WTC11 (cell line): ENCODE data around the gene PROB1. TPM values are rescaled to one million over a fixed set of nuclear protein-coding genes. Genes with fewer than 3 reads are reported as not detected.

Source experiments
- ATAC-seq: fragments of 200-7000 bp; cut with Tn5 transposase; 2 replicates; pipeline ENCODE4 v1.10.0; 2021; ENCODE audit warnings: mild to moderate bottlenecking, moderate library complexity
- CTCF ChIA-PET: fragments of 300-600 bp; sonication (Branson Sonifier 250); formaldehyde crosslinking; loops from one replicate; lab custom pipeline; 2021; ENCODE audit warnings: antibody characterized with exemption; lab: Charles Lee
- POLR2A ChIA-PET: fragments of 350-600 bp; sonication (Branson Sonifier 250); formaldehyde crosslinking; loops from one replicate; lab custom pipeline; 2021; ENCODE audit warnings: antibody characterized with exemption; lab: Charles Lee
- DNase-seq: peaks from one replicate; pipeline ENCODE4 v3.0.0; 2021; ENCODE audit warnings: low spot score
- H3K27ac Mint-ChIP-seq: 2 replicates; pipeline ENCODE4 v1.8.0; 2021; ENCODE audit warnings: mixed read lengths
- H3K27me3 Mint-ChIP-seq: 2 replicates; pipeline ENCODE4 v1.8.0; 2021; ENCODE audit warnings: low read depth, mild to moderate bottlenecking, moderate library complexity, mixed read lengths
- H3K36me3 Mint-ChIP-seq: 2 replicates; pipeline ENCODE4 v1.8.0; 2021; ENCODE audit warnings: mixed read lengths
- H3K4me1 Mint-ChIP-seq: 2 replicates; pipeline ENCODE4 v1.8.0; 2022; ENCODE audit warnings: mixed read lengths
- H3K4me3 Mint-ChIP-seq: 2 replicates; pipeline ENCODE4 v1.8.0; 2021; ENCODE audit warnings: mild to moderate bottlenecking, moderate library complexity, mixed read lengths
- H3K9me3 Mint-ChIP-seq: 2 replicates; pipeline ENCODE4 v1.8.0; 2021; ENCODE audit warnings: mixed read lengths
- CBFB ChIP-seq: sonication (generic); formaldehyde crosslinking; IDR thresholded peaks from 2 replicates; pipeline ENCODE4 v1.8.1; 2022; ENCODE audit warnings: mild to moderate bottlenecking, low read depth, missing genetic modification reagents
- GABPB1 ChIP-seq: sonication (generic); formaldehyde crosslinking; IDR thresholded peaks from 2 replicates; pipeline ENCODE4 v1.8.1; 2023; ENCODE audit warnings: mild to moderate bottlenecking, missing genetic modification reagents
- HMGA2 ChIP-seq: fragments of 250-450 bp; sonication (Bioruptor Pico); IDR thresholded peaks from 2 replicates; pipeline ENCODE4 v1.4.0; 2021; ENCODE audit warnings: mild to moderate bottlenecking, moderate library complexity
- MXD4 ChIP-seq: fragments of 250-450 bp; sonication (Bioruptor Pico); IDR thresholded peaks from 2 replicates; pipeline ENCODE4 v1.8.0; 2021; ENCODE audit warnings: mild to moderate bottlenecking, moderate library complexity, borderline replicate concordance
- NR1H2 ChIP-seq: sonication (generic); formaldehyde crosslinking; IDR thresholded peaks from 2 replicates; pipeline ENCODE4 v1.9.0; 2021; ENCODE audit warnings: mild to moderate bottlenecking, moderate library complexity, missing genetic modification reagents
- PRRX2 ChIP-seq: fragments of 250-450 bp; sonication (Bioruptor Pico); IDR thresholded peaks from 2 replicates; pipeline ENCODE4 v1.8.0; 2021; ENCODE audit warnings: mild to moderate bottlenecking
- ZNF232 ChIP-seq: sonication (generic); formaldehyde crosslinking; IDR thresholded peaks from 2 replicates; pipeline ENCODE4 v1.8.0; 2022; ENCODE audit warnings: mild to moderate bottlenecking, missing genetic modification reagents
- ZNF416 ChIP-seq: fragments of 250-450 bp; sonication (Bioruptor Pico); IDR thresholded peaks from 2 replicates; pipeline ENCODE4 v1.9.0; 2021; ENCODE audit warnings: mild to moderate bottlenecking, inconsistent platforms
- total RNA-seq: library from RNA; stranded (reverse); gene quantifications from 3 replicates; pipeline ENCODE4 v1.2.3, GENCODE V29; 2021
- TF ChIP-seq, protein P1 (sequence below): fragments of 250-450 bp; sonication (Bioruptor Pico); IDR thresholded peaks from 2 replicates; pipeline ENCODE4 v1.9.0; 2021; ENCODE audit warnings: mild to moderate bottlenecking, borderline replicate concordance
- TF ChIP-seq, protein P2 (sequence below): fragments of 250-450 bp; sonication (Bioruptor Pico); IDR thresholded peaks from 2 replicates; pipeline ENCODE4 v1.8.0; 2021; ENCODE audit warnings: mild to moderate bottlenecking
- TF ChIP-seq, protein P3 (sequence below): sonication (generic); formaldehyde crosslinking; conservative IDR thresholded peaks from 2 replicates; pipeline ENCODE4 v1.8.1; 2023; ENCODE audit warnings: mild to moderate bottlenecking, low read depth, missing genetic modification reagents, moderate library complexity

Gene PROB1
- total RNA-seq, 1 experiment from 2014 or later, result 2.5 TPM

DNA sequence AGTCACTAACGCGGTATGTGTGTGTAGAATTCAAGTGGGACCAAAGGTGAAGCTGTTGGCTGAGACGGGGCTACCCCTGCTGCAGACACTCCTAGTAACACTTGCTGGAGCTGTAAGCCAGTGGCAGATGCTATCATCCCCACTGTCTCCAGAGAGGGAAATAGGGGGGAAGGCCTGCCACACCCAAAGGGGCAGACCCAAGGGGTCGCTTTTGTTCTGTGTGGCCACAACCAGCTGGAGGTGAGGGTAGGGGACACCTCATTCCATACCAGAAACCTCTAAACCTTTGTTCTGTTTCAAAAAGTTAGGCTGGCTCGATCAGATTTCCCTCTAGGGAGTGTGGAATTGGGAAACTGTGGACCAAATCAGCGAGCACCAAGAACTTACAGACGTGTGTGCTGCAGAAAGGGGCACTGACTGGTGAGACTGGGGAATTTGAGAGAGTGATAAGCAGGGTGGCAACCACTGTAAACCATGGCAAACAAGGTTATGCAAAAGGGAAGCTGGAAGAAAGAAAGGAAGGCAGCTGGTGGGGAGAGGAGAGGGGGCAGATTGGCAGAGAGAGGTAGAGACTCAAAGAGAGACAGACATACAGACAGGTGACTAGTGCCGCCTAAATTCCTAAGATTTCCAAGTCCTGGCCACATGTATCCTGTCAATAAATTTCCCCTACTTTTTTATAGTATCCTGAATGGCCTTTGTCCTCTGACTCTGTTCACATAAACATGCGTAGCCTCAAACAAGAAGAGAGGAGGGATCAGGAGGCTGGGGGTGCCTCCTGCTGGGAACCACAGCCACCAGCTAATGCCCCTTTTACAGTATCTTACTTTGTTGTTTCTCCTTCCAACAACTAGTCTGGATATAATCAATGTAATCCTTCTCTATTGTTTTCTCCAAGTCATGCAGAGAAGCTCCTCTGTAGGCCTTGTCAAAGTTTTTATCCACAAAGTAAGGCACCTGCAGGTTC lies 24.6 kb upstream of the PROB1 start:
- CTCF ChIA-PET, result interaction anchor here (0.6 to 9.6 kb wide), 4 partner anchors 9 to 346 kb away, joined by 3 to 208 read pairs (median 5); no protein-coding TSS in a partner anchor
- no peak for DNase-seq
- no peak overlapping the region for H3K4me3 Mint-ChIP-seq

DNA sequence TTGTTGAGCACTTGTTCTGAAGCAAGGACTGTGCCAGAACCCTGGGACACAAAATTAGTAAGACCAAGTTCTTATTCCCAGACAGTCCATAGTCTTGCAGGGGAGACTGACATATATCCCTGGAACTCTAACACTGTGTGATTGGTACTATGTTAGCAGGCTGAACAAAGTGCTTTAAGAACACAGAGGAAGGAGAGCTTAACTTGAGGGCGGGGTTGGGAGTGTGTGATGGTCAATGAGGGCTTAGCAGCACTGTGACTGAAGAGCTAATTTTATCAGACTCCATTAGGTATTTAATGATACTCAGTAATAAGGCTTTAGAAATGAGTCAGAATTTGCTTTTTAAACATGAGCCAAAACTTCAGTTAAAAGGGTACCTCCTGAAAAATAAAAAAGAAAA lies 23.9 kb upstream of the PROB1 start:
- Mint-ChIP-seq H3K4me3 (no peak overlapping the region), H3K27me3 (no peaks in the 10 kb centered on the region; the same call in 1 of the 2 replicates), H3K36me3 (peaks cover 17% of the 10 kb centered on the region), H3K27ac (no peak overlapping the region), H3K9me3 (no peaks in the 10 kb centered on the region), H3K4me1 (peaks cover 9% of the 10 kb centered on the region)
- ChIA-PET CTCF (interaction anchor here (0.6 to 9.6 kb wide), 3 partner anchors 8 to 155 kb away, joined by 3 to 208 read pairs (median 5); no protein-coding TSS in a partner anchor), POLR2A (interaction anchor here (0.5 kb wide), 1 partner anchor 153 kb away, joined by 3 read pairs; no protein-coding TSS in a partner anchor)
- DNase-seq, result no peak
- TF ChIP-seq, protein P1, sequence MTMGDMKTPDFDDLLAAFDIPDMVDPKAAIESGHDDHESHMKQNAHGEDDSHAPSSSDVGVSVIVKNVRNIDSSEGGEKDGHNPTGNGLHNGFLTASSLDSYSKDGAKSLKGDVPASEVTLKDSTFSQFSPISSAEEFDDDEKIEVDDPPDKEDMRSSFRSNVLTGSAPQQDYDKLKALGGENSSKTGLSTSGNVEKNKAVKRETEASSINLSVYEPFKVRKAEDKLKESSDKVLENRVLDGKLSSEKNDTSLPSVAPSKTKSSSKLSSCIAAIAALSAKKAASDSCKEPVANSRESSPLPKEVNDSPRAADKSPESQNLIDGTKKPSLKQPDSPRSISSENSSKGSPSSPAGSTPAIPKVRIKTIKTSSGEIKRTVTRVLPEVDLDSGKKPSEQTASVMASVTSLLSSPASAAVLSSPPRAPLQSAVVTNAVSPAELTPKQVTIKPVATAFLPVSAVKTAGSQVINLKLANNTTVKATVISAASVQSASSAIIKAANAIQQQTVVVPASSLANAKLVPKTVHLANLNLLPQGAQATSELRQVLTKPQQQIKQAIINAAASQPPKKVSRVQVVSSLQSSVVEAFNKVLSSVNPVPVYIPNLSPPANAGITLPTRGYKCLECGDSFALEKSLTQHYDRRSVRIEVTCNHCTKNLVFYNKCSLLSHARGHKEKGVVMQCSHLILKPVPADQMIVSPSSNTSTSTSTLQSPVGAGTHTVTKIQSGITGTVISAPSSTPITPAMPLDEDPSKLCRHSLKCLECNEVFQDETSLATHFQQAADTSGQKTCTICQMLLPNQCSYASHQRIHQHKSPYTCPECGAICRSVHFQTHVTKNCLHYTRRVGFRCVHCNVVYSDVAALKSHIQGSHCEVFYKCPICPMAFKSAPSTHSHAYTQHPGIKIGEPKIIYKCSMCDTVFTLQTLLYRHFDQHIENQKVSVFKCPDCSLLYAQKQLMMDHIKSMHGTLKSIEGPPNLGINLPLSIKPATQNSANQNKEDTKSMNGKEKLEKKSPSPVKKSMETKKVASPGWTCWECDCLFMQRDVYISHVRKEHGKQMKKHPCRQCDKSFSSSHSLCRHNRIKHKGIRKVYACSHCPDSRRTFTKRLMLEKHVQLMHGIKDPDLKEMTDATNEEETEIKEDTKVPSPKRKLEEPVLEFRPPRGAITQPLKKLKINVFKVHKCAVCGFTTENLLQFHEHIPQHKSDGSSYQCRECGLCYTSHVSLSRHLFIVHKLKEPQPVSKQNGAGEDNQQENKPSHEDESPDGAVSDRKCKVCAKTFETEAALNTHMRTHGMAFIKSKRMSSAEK, result no peak
- TF ChIP-seq HMGA2 (CRISPR knock-in tag) (no peak), ZNF232 (CRISPR knock-in tag) (no peak), PRRX2 (CRISPR knock-in tag) (no peak), MXD4 (CRISPR knock-in tag) (no peak)
- TF ChIP-seq, protein P2, sequence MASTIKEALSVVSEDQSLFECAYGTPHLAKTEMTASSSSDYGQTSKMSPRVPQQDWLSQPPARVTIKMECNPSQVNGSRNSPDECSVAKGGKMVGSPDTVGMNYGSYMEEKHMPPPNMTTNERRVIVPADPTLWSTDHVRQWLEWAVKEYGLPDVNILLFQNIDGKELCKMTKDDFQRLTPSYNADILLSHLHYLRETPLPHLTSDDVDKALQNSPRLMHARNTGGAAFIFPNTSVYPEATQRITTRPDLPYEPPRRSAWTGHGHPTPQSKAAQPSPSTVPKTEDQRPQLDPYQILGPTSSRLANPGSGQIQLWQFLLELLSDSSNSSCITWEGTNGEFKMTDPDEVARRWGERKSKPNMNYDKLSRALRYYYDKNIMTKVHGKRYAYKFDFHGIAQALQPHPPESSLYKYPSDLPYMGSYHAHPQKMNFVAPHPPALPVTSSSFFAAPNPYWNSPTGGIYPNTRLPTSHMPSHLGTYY, result no peak
- no peak for ATAC-seq

More for the DNA sequence above, 24.6 kb upstream of the PROB1 start:
- H3K27ac Mint-ChIP-seq, result no peak overlapping the region
- POLR2A ChIA-PET, result interaction anchor here (0.5 kb wide), 1 partner anchor 152 kb away, joined by 3 read pairs; no protein-coding TSS in a partner anchor
- no peaks in the 10 kb centered on the region; the same call in 1 of the 2 replicates for H3K27me3 Mint-ChIP-seq
- no peaks in the 10 kb centered on the region for H3K9me3 Mint-ChIP-seq
- peaks cover 22% of the 10 kb centered on the region for H3K36me3 Mint-ChIP-seq
- peak; percentile 36; the same call in 1 of the 2 replicates for ATAC-seq
- TF ChIP-seq NR1H2 (CRISPR knock-in tag), result no peak
- TF ChIP-seq CBFB (CRISPR knock-in tag), result no peak
- H3K4me1 Mint-ChIP-seq, result peaks cover 9% of the 10 kb centered on the region

DNA sequence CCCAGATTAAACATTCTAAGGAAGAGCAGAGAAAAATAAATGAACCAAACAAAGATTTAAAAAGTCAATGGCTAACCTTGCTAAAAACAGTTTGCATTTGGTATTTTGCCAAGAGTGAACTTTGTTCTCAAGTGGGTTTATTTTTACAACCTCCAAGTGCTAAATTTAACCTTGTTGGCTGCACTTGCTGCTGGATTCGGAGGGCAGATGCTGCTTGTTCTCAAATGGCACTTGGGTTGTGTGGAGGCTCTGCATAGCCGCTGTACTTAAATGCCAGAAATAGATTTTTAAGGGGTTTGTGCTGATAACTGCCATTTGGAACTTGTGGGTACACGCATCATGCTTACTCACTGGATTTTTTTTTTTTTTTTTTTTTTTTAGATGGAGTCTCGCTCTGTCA lies 22.3 kb upstream of the PROB1 start:
- H3K27me3 Mint-ChIP-seq, result no peaks in the 10 kb centered on the region; the same call in 1 of the 2 replicates
- H3K9me3 Mint-ChIP-seq, result no peaks in the 10 kb centered on the region
- TF ChIP-seq, protein P3, sequence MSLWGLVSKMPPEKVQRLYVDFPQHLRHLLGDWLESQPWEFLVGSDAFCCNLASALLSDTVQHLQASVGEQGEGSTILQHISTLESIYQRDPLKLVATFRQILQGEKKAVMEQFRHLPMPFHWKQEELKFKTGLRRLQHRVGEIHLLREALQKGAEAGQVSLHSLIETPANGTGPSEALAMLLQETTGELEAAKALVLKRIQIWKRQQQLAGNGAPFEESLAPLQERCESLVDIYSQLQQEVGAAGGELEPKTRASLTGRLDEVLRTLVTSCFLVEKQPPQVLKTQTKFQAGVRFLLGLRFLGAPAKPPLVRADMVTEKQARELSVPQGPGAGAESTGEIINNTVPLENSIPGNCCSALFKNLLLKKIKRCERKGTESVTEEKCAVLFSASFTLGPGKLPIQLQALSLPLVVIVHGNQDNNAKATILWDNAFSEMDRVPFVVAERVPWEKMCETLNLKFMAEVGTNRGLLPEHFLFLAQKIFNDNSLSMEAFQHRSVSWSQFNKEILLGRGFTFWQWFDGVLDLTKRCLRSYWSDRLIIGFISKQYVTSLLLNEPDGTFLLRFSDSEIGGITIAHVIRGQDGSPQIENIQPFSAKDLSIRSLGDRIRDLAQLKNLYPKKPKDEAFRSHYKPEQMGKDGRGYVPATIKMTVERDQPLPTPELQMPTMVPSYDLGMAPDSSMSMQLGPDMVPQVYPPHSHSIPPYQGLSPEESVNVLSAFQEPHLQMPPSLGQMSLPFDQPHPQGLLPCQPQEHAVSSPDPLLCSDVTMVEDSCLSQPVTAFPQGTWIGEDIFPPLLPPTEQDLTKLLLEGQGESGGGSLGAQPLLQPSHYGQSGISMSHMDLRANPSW (CRISPR knock-in tag), result no peak
- TF ChIP-seq, protein P1, result no peak
- TF ChIP-seq ZNF416 (CRISPR knock-in tag) (no peak), GABPB1 (CRISPR knock-in tag) (no peak)
- no peak overlapping the region for H3K27ac Mint-ChIP-seq
- no peak overlapping the region for H3K4me3 Mint-ChIP-seq
- DNase-seq (no peak), ATAC-seq (no peak)
- H3K4me1 Mint-ChIP-seq, result peaks cover 9% of the 10 kb centered on the region
- peaks cover 13% of the 10 kb centered on the region for H3K36me3 Mint-ChIP-seq
- ChIA-PET POLR2A (no interaction called here), CTCF (interaction anchor here (9.6 kb wide), 1 partner anchor 98 kb away, joined by 208 read pairs; no protein-coding TSS in a partner anchor)
